ENCODE data around the gene NDUFS8. TPM values are rescaled to one million over a fixed set of nuclear protein-coding genes. Genes with fewer than 3 reads are reported as not detected.

NDUFS8 gene
- total and polyA plus RNA-seq, 4 donors = 61.2 to 148 (median 106) TPM

DNA sequence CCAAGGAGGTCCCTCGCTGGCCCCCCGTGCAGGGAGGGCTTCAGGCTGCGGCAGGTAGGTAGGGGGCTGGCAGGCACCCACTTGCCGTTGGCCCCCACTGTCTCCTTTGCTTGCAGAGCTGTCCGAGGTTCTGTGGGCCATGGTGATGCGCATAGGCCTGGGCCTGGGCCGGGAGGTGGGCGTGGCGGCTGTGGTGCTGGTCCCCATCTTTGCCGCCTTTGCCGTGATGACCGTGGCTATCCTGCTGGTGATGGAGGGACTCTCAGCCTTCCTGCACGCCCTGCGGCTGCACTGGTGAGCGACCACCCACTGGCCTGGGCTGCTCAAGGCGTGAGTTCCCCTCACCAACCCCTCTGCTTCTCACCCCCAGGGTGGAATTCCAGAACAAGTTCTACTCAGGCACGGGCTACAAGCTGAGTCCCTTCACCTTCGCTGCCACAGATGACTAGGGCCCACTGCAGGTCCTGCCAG is 19.9 kb downstream of the NDUFS8 start:
- H3K36me3 ChIP-seq (ENCODE audit: control insufficient read depth in 4 of 4, insufficient read depth in 3 of 4, low read depth in 1 of 4, low read length in 3 of 4) = peaks cover 7 to 58% (median 14%) of the 10 kb centered on the region in 4 donors
- TF ChIP-seq TAF1 (conservative IDR thresholded peaks at IDR 0.05) (no peak), HNF4A (conservative IDR thresholded peaks at IDR 0.05) (no peak), GABPA (IDR thresholded peaks at IDR 0.05 in 1 of 2, conservative IDR thresholded peaks at IDR 0.05 in 1 of 2) (no peak), RXRA (IDR thresholded peaks at IDR 0.05) (no peak), HNF4G (IDR thresholded peaks at IDR 0.05) (no peak), ATF3 (IDR thresholded peaks at IDR 0.05) (no peak), YY1 (IDR thresholded peaks at IDR 0.05) (no peak), NR2F2 (IDR thresholded peaks at IDR 0.05) (no peak)
- no peak for DNase-seq (ENCODE audit: low spot score)
- H3K4me3 ChIP-seq (ENCODE audit: low read depth in 1 of 3, low read length in 3 of 3) = no peak overlapping the region
- no peak overlapping the region for H3K9ac ChIP-seq (ENCODE audit: low read depth in 1 of 2, low read length in 2 of 2)
- H3K27me3 ChIP-seq (ENCODE audit: control insufficient read depth in 4 of 4, insufficient read depth in 4 of 4, low read length in 3 of 4) = no peaks in the 10 kb centered on the region
- WGBS = 97% methylated on average over 18 of the region's 18 CpGs
- no peaks in the 10 kb centered on the region for H3K9me3 ChIP-seq (ENCODE audit: control insufficient read depth in 4 of 4, low read length in 3 of 4)
- H3K4me1 ChIP-seq (ENCODE audit: control insufficient read depth in 4 of 4, insufficient read depth in 4 of 4, low read length in 3 of 4) = no peaks in the 10 kb centered on the region
- H3K27ac ChIP-seq (ENCODE audit: low read depth in 1 of 2, low read length in 2 of 2) = no peak overlapping the region

DNA sequence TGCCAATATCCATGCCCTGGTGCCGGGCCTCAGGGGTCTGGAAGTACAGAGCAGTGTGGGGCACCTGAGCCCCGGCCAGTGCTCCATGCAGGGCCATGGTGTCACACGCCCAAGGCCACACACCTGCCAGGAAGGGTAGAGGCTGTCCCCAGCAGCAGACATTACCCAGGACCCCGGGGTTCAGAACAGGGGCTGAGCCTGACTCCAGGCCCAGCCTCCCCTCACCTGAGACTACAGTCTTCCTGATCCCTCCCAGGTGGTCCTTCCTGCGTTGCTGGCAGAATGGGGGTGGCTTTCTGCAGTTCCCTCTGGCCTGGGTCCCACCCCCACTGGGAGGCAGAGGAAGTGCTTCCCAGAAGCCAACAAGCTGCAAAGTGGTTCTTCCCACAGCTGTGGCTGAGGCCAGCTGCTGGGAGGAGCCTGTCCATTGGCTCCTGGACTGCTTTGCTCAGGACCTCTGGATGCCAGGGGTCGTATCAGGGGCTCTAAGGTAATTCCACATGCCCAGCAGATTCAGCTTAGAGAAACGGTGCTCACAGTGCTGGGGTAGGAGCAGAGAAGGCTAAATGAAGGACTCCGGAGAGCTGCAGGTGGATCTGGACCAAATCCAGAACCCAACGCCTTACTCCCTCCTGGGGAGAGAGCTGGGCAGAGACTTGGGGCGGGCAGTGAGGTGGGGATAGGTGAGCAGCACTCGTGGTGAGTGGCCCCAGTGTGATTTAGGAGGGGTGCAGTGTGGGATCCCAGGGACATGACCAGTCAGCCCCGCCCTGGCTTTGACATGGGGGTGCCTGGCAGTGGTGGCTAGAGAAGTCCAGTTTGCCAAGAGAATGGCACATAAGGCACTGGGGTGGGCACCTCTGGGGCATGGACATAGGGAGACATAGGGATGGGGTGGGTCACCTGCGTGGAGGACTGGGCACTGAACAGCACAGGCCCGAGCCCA is 21.0 kb downstream of the NDUFS8 start:
- no peak for DNase-seq (ENCODE audit: low spot score)
- no peak overlapping the region for H3K4me3 ChIP-seq (ENCODE audit: low read depth in 1 of 3, low read length in 3 of 3)
- no peak overlapping the region for H3K27ac ChIP-seq (ENCODE audit: low read depth in 1 of 2, low read length in 2 of 2)
- no peaks in the 10 kb centered on the region for H3K4me1 ChIP-seq (ENCODE audit: control insufficient read depth in 4 of 4, insufficient read depth in 4 of 4, low read length in 3 of 4)
- H3K9ac ChIP-seq (ENCODE audit: low read depth in 1 of 2, low read length in 2 of 2) = no peak overlapping the region
- H3K36me3 ChIP-seq (ENCODE audit: control insufficient read depth in 4 of 4, insufficient read depth in 3 of 4, low read depth in 1 of 4, low read length in 3 of 4) = peaks cover 7 to 56% (median 13%) of the 10 kb centered on the region in 4 donors
- 86% methylated on average over 14 of the region's 14 CpGs for WGBS
- no peaks in the 10 kb centered on the region for H3K27me3 ChIP-seq (ENCODE audit: control insufficient read depth in 4 of 4, insufficient read depth in 4 of 4, low read length in 3 of 4)
- no peak for TF ChIP-seq EGR1 (IDR thresholded peaks at IDR 0.05; ENCODE audit: low read depth in 2 of 2)
- no peak for TF ChIP-seq HNF4G (IDR thresholded peaks at IDR 0.05)
- TF ChIP-seq GABPA (IDR thresholded peaks at IDR 0.05 in 1 of 2, conservative IDR thresholded peaks at IDR 0.05 in 1 of 2) = no peak
- TF ChIP-seq JUND (IDR thresholded peaks at IDR 0.05) = no peak
- no peak for TF ChIP-seq FOXA1 (IDR thresholded peaks at IDR 0.05)
- TF ChIP-seq RXRA (IDR thresholded peaks at IDR 0.05) = no peak
- TF ChIP-seq, protein P1, sequence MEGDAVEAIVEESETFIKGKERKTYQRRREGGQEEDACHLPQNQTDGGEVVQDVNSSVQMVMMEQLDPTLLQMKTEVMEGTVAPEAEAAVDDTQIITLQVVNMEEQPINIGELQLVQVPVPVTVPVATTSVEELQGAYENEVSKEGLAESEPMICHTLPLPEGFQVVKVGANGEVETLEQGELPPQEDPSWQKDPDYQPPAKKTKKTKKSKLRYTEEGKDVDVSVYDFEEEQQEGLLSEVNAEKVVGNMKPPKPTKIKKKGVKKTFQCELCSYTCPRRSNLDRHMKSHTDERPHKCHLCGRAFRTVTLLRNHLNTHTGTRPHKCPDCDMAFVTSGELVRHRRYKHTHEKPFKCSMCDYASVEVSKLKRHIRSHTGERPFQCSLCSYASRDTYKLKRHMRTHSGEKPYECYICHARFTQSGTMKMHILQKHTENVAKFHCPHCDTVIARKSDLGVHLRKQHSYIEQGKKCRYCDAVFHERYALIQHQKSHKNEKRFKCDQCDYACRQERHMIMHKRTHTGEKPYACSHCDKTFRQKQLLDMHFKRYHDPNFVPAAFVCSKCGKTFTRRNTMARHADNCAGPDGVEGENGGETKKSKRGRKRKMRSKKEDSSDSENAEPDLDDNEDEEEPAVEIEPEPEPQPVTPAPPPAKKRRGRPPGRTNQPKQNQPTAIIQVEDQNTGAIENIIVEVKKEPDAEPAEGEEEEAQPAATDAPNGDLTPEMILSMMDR (IDR thresholded peaks at IDR 0.05; ENCODE audit: low read depth, low read length, missing input control) = no peak
- TF ChIP-seq ATF3 (IDR thresholded peaks at IDR 0.05) = no peak
- TF ChIP-seq, protein P2, sequence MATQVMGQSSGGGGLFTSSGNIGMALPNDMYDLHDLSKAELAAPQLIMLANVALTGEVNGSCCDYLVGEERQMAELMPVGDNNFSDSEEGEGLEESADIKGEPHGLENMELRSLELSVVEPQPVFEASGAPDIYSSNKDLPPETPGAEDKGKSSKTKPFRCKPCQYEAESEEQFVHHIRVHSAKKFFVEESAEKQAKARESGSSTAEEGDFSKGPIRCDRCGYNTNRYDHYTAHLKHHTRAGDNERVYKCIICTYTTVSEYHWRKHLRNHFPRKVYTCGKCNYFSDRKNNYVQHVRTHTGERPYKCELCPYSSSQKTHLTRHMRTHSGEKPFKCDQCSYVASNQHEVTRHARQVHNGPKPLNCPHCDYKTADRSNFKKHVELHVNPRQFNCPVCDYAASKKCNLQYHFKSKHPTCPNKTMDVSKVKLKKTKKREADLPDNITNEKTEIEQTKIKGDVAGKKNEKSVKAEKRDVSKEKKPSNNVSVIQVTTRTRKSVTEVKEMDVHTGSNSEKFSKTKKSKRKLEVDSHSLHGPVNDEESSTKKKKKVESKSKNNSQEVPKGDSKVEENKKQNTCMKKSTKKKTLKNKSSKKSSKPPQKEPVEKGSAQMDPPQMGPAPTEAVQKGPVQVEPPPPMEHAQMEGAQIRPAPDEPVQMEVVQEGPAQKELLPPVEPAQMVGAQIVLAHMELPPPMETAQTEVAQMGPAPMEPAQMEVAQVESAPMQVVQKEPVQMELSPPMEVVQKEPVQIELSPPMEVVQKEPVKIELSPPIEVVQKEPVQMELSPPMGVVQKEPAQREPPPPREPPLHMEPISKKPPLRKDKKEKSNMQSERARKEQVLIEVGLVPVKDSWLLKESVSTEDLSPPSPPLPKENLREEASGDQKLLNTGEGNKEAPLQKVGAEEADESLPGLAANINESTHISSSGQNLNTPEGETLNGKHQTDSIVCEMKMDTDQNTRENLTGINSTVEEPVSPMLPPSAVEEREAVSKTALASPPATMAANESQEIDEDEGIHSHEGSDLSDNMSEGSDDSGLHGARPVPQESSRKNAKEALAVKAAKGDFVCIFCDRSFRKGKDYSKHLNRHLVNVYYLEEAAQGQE (IDR thresholded peaks at IDR 0.05) = no peak
- TF ChIP-seq ZBTB33 (IDR thresholded peaks at IDR 0.05) = no peak
- no peaks in the 10 kb centered on the region for H3K9me3 ChIP-seq (ENCODE audit: control insufficient read depth in 4 of 4, low read length in 3 of 4)

Measured in liver (tissue), 9 donors.